NB4 (cell line): Measurements from ENCODE around the gene PTPRD.

Experiments
- DNase-seq: peaks from one replicate; pipeline ENCODE4 v3.0.0; 2010; ENCODE audit warnings: low read depth
- H3K4me3 ChIP-seq: one replicate; pipeline ENCODE4 v1.5.1; 2011; ENCODE audit warnings: mild to moderate bottlenecking, low read depth, low read length, moderate library complexity
- MYC ChIP-seq: IDR thresholded peaks from 2 replicates; pipeline ENCODE4 v1.6.1; 2011; ENCODE audit warnings: low read depth, low read length
- POLR2A ChIP-seq: IDR thresholded peaks from 2 replicates; pipeline ENCODE4 v1.6.1; 2011; ENCODE audit warnings: mild to moderate bottlenecking; ENCODE audit not compliant: insufficient read length; ENCODE audit errors: extremely low read depth
- TF ChIP-seq, protein P1 (sequence below): IDR thresholded peaks from 2 replicates; pipeline ENCODE4 v1.6.1; 2011; ENCODE audit warnings: low read depth, low read length
- TF ChIP-seq, protein P2 (sequence below): IDR thresholded peaks from one replicate; pipeline ENCODE4 v1.5.1; 2012; ENCODE audit warnings: low read depth, low read length

The PTPRD gene

DNA sequence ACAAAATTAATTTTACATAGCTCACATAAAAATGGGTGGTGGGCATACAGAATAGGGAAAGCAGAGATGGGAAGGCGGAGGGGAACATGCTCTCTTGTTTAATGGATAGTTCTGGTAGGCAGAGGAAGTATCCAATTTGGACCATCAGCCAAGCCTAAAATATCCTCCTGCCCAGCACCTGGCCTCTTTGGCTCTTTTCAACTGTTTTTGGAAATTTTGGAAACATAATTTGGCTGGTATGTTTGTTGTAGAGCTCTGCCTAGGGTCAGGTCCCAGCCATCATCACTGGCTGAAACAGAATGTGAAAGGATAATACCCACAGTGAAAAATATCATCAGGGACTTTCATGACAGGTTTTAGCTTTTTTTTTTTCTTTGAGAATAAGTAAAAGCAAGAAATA lies 2345.9 kb downstream of the PTPRD start:
- H3K4me3 ChIP-seq, result no peak overlapping the region
- no peak for TF ChIP-seq MYC
- TF ChIP-seq, protein P1, sequence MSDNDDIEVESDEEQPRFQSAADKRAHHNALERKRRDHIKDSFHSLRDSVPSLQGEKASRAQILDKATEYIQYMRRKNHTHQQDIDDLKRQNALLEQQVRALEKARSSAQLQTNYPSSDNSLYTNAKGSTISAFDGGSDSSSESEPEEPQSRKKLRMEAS, result no peak
- TF ChIP-seq, protein P2, sequence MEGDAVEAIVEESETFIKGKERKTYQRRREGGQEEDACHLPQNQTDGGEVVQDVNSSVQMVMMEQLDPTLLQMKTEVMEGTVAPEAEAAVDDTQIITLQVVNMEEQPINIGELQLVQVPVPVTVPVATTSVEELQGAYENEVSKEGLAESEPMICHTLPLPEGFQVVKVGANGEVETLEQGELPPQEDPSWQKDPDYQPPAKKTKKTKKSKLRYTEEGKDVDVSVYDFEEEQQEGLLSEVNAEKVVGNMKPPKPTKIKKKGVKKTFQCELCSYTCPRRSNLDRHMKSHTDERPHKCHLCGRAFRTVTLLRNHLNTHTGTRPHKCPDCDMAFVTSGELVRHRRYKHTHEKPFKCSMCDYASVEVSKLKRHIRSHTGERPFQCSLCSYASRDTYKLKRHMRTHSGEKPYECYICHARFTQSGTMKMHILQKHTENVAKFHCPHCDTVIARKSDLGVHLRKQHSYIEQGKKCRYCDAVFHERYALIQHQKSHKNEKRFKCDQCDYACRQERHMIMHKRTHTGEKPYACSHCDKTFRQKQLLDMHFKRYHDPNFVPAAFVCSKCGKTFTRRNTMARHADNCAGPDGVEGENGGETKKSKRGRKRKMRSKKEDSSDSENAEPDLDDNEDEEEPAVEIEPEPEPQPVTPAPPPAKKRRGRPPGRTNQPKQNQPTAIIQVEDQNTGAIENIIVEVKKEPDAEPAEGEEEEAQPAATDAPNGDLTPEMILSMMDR, result no peak
- no peak for TF ChIP-seq POLR2A
- no peak for DNase-seq

GRCh38 chr9:8265281-8265680 lies 2347.5 kb downstream of the PTPRD start:
- no peak overlapping the region for H3K4me3 ChIP-seq
- DNase-seq, result no peak
- TF ChIP-seq MYC (no peak), POLR2A (no peak)
- TF ChIP-seq, protein P2, result no peak
- TF ChIP-seq, protein P1, result no peak
